ENCODE data around the gene MED25. TPM values are rescaled to one million over a fixed set of nuclear protein-coding genes. Genes with fewer than 3 reads are reported as not detected.
A peak's percentile ranks its signal among the peaks of the same experiment; 100 is the strongest.

Gene MED25
- polyA plus RNA-seq, 3 donors = 13.9 to 52.9 (median 18.5) TPM

DNA sequence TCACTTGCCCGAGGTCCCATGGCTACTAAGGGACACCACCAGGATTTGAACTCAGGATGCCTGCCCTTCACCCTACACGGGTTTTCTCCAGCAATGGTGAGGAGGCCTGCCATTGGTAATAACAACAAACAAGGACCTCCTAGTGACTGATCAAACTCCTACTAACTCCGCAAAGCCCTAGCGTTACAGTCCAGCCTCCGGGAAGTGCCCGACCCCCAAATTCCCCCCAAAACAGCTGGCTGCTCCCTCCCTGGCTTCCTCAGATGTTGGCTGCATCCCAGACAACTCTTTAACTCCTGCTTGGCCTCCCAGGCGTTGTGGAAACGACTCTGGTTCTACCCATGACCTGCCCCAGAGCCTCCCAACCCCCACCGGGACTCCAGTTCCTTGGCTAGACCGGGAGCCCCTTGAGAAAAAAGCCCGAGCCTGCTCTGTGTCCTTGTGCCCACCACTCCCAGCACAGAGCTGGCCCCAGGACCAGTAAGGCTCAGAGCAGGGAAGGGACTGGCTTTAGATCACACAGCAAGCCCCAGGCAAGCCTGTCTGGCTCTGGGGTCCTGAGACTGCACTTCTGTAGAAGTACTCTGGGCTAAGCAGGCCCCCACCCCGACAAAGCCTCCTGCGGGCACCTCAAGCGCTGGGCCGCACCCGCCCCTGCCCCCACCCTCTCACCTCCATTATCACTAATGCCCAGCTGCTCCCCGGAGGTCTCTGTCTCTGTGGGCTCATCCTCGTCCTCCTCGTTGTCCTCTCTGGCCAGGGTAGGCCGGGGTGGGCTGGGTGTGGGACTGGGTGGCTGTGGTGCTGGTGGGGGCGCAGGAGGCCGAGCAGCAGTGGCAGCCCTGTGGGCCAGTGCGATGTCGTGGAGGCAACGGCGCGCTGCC, 54.4 kb downstream of the MED25 start:
- TF ChIP-seq, protein P1, sequence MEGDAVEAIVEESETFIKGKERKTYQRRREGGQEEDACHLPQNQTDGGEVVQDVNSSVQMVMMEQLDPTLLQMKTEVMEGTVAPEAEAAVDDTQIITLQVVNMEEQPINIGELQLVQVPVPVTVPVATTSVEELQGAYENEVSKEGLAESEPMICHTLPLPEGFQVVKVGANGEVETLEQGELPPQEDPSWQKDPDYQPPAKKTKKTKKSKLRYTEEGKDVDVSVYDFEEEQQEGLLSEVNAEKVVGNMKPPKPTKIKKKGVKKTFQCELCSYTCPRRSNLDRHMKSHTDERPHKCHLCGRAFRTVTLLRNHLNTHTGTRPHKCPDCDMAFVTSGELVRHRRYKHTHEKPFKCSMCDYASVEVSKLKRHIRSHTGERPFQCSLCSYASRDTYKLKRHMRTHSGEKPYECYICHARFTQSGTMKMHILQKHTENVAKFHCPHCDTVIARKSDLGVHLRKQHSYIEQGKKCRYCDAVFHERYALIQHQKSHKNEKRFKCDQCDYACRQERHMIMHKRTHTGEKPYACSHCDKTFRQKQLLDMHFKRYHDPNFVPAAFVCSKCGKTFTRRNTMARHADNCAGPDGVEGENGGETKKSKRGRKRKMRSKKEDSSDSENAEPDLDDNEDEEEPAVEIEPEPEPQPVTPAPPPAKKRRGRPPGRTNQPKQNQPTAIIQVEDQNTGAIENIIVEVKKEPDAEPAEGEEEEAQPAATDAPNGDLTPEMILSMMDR (IDR thresholded peaks at IDR 0.05) = no peak
- Mint-ChIP-seq H3K36me3 (peaks cover 15 to 38% of the 10 kb centered on the region in 2 donors), H3K27me3 (ENCODE audit: low read depth in 3 of 3) (peaks cover 0 to 3% (median 0%) of the 10 kb centered on the region in 3 donors), H3K4me1 (peaks cover 36% of the 10 kb centered on the region), H3K9me3 (no peaks in the 10 kb centered on the region), H3K27ac (peak overlapping the region in 1 of 7 donors; percentile 47), H3K4me3 (no peak overlapping the region)
- Histone ChIP-seq H3K27me3 (ENCODE audit: control insufficient read depth in 2 of 2, insufficient read depth in 2 of 2, low read length in 2 of 2) (no peaks in the 10 kb centered on the region), H4K20me1 (ENCODE audit: insufficient read depth, low read length) (peaks cover 4% of the 10 kb centered on the region), H3K4me2 (replicated peaks; ENCODE audit: extremely low read depth, low read length, poor library complexity, severe bottlenecking) (no peak overlapping the region), H2AFZ (ENCODE audit: insufficient read depth, low read depth, low read length, poor library complexity, severe bottlenecking) (no peak overlapping the region), H3K4me1 (ENCODE audit: control insufficient read depth in 1 of 2, insufficient read depth in 2 of 2, low read length in 2 of 2) (peaks cover 38 to 43% of the 10 kb centered on the region in 2 donors), H3K36me3 (replicated peaks in 1 of 2; ENCODE audit: control insufficient read depth in 1 of 2, insufficient read depth in 2 of 2, low read length in 2 of 2) (no peaks in the 10 kb centered on the region), H3K27ac (ENCODE audit: low read depth in 1 of 2, low read length in 2 of 2) (no peak overlapping the region), H3K79me2 (ENCODE audit: insufficient read depth, low read length) (peaks cover 28% of the 10 kb centered on the region), H3K9me3 (replicated peaks in 1 of 2; ENCODE audit: control insufficient read depth in 1 of 2, insufficient read depth in 1 of 2, low read length in 2 of 2) (no peaks in the 10 kb centered on the region), H3K9ac (ENCODE audit: insufficient read depth, low read length, poor library complexity, severe bottlenecking) (no peak overlapping the region), H3K4me3 (replicated peaks in 1 of 3; ENCODE audit: low read depth in 2 of 3, low read length in 3 of 3) (no peak overlapping the region)
- intact Hi-C loops (cut with micrococcal nuclease) = no loop called here
- WGBS (ENCODE audit: insufficient coverage) = 98% methylated on average over 15 of the region's 27 CpGs
- no peak for DNase-seq

DNA sequence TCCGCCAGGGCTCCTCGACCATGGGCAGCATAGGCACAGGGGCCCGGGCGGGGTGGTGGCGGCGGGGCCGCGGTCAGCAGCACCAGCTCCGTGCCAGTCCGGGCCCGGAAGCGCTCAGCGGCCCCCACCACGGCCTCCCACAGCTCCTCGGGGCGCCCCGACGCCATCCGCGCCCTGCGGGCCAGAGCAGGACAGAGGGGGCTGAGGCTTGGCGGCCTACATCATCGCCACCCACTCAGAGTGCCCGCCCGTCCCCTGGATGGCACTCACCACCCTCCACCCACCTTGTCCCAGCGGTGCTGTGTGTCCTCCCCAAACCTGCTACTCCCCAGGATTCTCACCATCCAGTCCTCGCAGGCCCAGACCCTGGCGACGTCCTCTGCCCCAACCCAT, 55.0 kb downstream of the MED25 start:
- peaks cover 0 to 3% (median 0%) of the 10 kb centered on the region in 3 donors for H3K27me3 Mint-ChIP-seq (ENCODE audit: low read depth in 3 of 3)
- H3K36me3 ChIP-seq (replicated peaks in 1 of 2; ENCODE audit: control insufficient read depth in 1 of 2, insufficient read depth in 2 of 2, low read length in 2 of 2) = no peaks in the 10 kb centered on the region
- H3K27ac Mint-ChIP-seq = peak overlapping the region in 1 of 7 donors; percentile 32
- H3K4me3 Mint-ChIP-seq = no peak overlapping the region
- peaks cover 28% of the 10 kb centered on the region for H3K79me2 ChIP-seq (ENCODE audit: insufficient read depth, low read length)
- DNase-seq = no peak
- H2AFZ ChIP-seq (ENCODE audit: insufficient read depth, low read depth, low read length, poor library complexity, severe bottlenecking) = no peak overlapping the region
- H3K4me3 ChIP-seq (replicated peaks in 1 of 3; ENCODE audit: low read depth in 2 of 3, low read length in 3 of 3) = no peak overlapping the region
- peaks cover 34% of the 10 kb centered on the region for H3K4me1 Mint-ChIP-seq
- peaks cover 15 to 38% of the 10 kb centered on the region in 2 donors for H3K36me3 Mint-ChIP-seq
- 96% methylated on average over 26 of the region's 29 CpGs for WGBS (ENCODE audit: insufficient coverage)
- intact Hi-C loops (cut with micrococcal nuclease) = no loop called here
- no peaks in the 10 kb centered on the region for H3K9me3 Mint-ChIP-seq
- H3K4me2 ChIP-seq (replicated peaks; ENCODE audit: extremely low read depth, low read length, poor library complexity, severe bottlenecking) = no peak overlapping the region
- no peaks in the 10 kb centered on the region for H3K27me3 ChIP-seq (ENCODE audit: control insufficient read depth in 2 of 2, insufficient read depth in 2 of 2, low read length in 2 of 2)
- TF ChIP-seq, protein P1 (IDR thresholded peaks at IDR 0.05) = no peak
- H4K20me1 ChIP-seq (ENCODE audit: insufficient read depth, low read length) = peaks cover 4% of the 10 kb centered on the region
- no peak overlapping the region for H3K27ac ChIP-seq (ENCODE audit: low read depth in 1 of 2, low read length in 2 of 2)
- no peaks in the 10 kb centered on the region for H3K9me3 ChIP-seq (replicated peaks in 1 of 2; ENCODE audit: control insufficient read depth in 1 of 2, insufficient read depth in 1 of 2, low read length in 2 of 2)
- peaks cover 34 to 39% of the 10 kb centered on the region in 2 donors for H3K4me1 ChIP-seq (ENCODE audit: control insufficient read depth in 1 of 2, insufficient read depth in 2 of 2, low read length in 2 of 2)
- no peak overlapping the region for H3K9ac ChIP-seq (ENCODE audit: insufficient read depth, low read length, poor library complexity, severe bottlenecking)
